Activated T-helper 2 cell treated with anti-CD3 and anti-CD28 coated beads, Interferon-gamma antibody, Interleukin-2, Interleukin-4, amounts not matched to agents 10 μg/mL and 5 μg/mL and 100 μg/mL, durations not matched to agents 14 hours and 24 hours and 36 hours (primary cell): Measurements from ENCODE around the gene KDM4B. TPM values are rescaled to one million over a fixed set of nuclear protein-coding genes. Genes with fewer than 3 reads are reported as not detected.

Experiments used
- DNase-seq: peaks from one replicate; pipeline ENCODE4 v3.0.0; 2021; ENCODE audit warnings: low spot score
- H3K27ac Mint-ChIP-seq: one replicate; pipeline ENCODE4 v1.8.0; 2021; ENCODE audit warnings: mixed read lengths
- H3K27me3 Mint-ChIP-seq: one replicate; pipeline ENCODE4 v1.8.0; 2021; ENCODE audit warnings: low read depth, mixed read lengths
- H3K36me3 Mint-ChIP-seq: one replicate; pipeline ENCODE4 v1.8.0; 2021; ENCODE audit warnings: low read depth, mixed read lengths
- H3K4me1 Mint-ChIP-seq: one replicate; pipeline ENCODE4 v1.8.0; 2021; ENCODE audit warnings: low read depth, mixed read lengths
- H3K4me3 Mint-ChIP-seq: one replicate; pipeline ENCODE4 v1.8.0; 2021; ENCODE audit warnings: low read depth, mild to moderate bottlenecking, moderate library complexity, mixed read lengths
- H3K9me3 Mint-ChIP-seq: one replicate; pipeline ENCODE4 v1.8.0; 2021; ENCODE audit warnings: mixed read lengths
- intact Hi-C: fragments of 100-400 bp; cut with micrococcal nuclease; formaldehyde crosslinking; loops from one replicate; pipeline ENCODE4 v1.15.1; 2023
- total RNA-seq: library from RNA; stranded (reverse); gene quantifications from 2 replicates; pipeline ENCODE4 v1.2.3, GENCODE V29; 2022

Gene KDM4B
- total RNA-seq, 1 donor from 2014 or later, result 51.7 TPM

GRCh38 chr19:5070930-5071329 lies 102.0 kb downstream of the KDM4B start:
- intact Hi-C loops, result no loop called here
- no peaks in the 10 kb centered on the region for H3K9me3 Mint-ChIP-seq
- H3K4me3 Mint-ChIP-seq, result no peak overlapping the region
- H3K36me3 Mint-ChIP-seq, result peaks cover 4% of the 10 kb centered on the region
- H3K27ac Mint-ChIP-seq, result no peak overlapping the region
- H3K27me3 Mint-ChIP-seq, result no peaks in the 10 kb centered on the region
- no peak for DNase-seq
- H3K4me1 Mint-ChIP-seq, result no peaks in the 10 kb centered on the region

- H3K9me3 Mint-ChIP-seq, result no peaks in the 10 kb centered on the region
- H3K27me3 Mint-ChIP-seq, result no peaks in the 10 kb centered on the region
These were observed 102.7 kb downstream of the KDM4B start for GRCh38 chr19:5071579-5071978.

GRCh38 chr19:5072115-5072514 lies 103.2 kb downstream of the KDM4B start:
- Mint-ChIP-seq H3K4me3 (no peak overlapping the region), H3K27me3 (no peaks in the 10 kb centered on the region), H3K4me1 (no peaks in the 10 kb centered on the region), H3K9me3 (no peaks in the 10 kb centered on the region), H3K36me3 (no peaks in the 10 kb centered on the region), H3K27ac (no peak overlapping the region)
- intact Hi-C loops, result no loop called here
- DNase-seq, result no peak

More at GRCh38 chr19:5071579-5071978, 102.7 kb downstream of the KDM4B start:
- intact Hi-C loops, result no loop called here
- Mint-ChIP-seq H3K27ac (no peak overlapping the region), H3K36me3 (no peaks in the 10 kb centered on the region), H3K4me3 (no peak overlapping the region), H3K4me1 (no peaks in the 10 kb centered on the region)
- DNase-seq, result no peak

- Mint-ChIP-seq H3K4me3 (no peak overlapping the region), H3K4me1 (no peaks in the 10 kb centered on the region), H3K9me3 (no peaks in the 10 kb centered on the region), H3K36me3 (no peaks in the 10 kb centered on the region), H3K27ac (no peak overlapping the region), H3K27me3 (no peaks in the 10 kb centered on the region)
- DNase-seq, result no peak
- intact Hi-C loops, result no loop called here
These were observed 104.4 kb downstream of the KDM4B start for GRCh38 chr19:5073153-5073844.

- Mint-ChIP-seq H3K9me3 (no peaks in the 10 kb centered on the region), H3K27me3 (no peaks in the 10 kb centered on the region), H3K4me3 (no peak overlapping the region)
These were observed 105.5 kb downstream of the KDM4B start for GRCh38 chr19:5074407-5074806.

GRCh38 chr19:5074830-5075394 lies 106.0 kb downstream of the KDM4B start:
- H3K4me3 Mint-ChIP-seq, result no peak overlapping the region
- no peaks in the 10 kb centered on the region for H3K9me3 Mint-ChIP-seq
- peaks cover 6% of the 10 kb centered on the region for H3K36me3 Mint-ChIP-seq
- H3K27me3 Mint-ChIP-seq, result no peaks in the 10 kb centered on the region
- no peaks in the 10 kb centered on the region for H3K4me1 Mint-ChIP-seq
- DNase-seq, result no peak
- H3K27ac Mint-ChIP-seq, result no peak overlapping the region
- intact Hi-C loops, result no loop called here

More at GRCh38 chr19:5074407-5074806, 105.5 kb downstream of the KDM4B start:
- H3K4me1 Mint-ChIP-seq, result no peaks in the 10 kb centered on the region
- peaks cover 2% of the 10 kb centered on the region for H3K36me3 Mint-ChIP-seq
- no peak for DNase-seq
- no peak overlapping the region for H3K27ac Mint-ChIP-seq
- intact Hi-C loops, result no loop called here

GRCh38 chr19:5075597-5075996 lies 106.7 kb downstream of the KDM4B start:
- Mint-ChIP-seq H3K9me3 (no peaks in the 10 kb centered on the region), H3K27ac (no peak overlapping the region), H3K4me3 (no peak overlapping the region), H3K27me3 (no peaks in the 10 kb centered on the region), H3K36me3 (peaks cover 13% of the 10 kb centered on the region), H3K4me1 (no peaks in the 10 kb centered on the region)
- intact Hi-C loops, result no loop called here
- DNase-seq, result no peak

- Mint-ChIP-seq H3K27me3 (no peaks in the 10 kb centered on the region), H3K27ac (no peak overlapping the region), H3K9me3 (no peaks in the 10 kb centered on the region), H3K4me3 (no peak overlapping the region), H3K36me3 (peaks cover 23% of the 10 kb centered on the region), H3K4me1 (no peaks in the 10 kb centered on the region)
- intact Hi-C loops, result no loop called here
- DNase-seq, result no peak
These were observed 107.7 kb downstream of the KDM4B start for GRCh38 chr19:5076440-5077208.

- DNase-seq, result no peak
- Mint-ChIP-seq H3K27ac (no peak overlapping the region), H3K4me3 (no peak overlapping the region), H3K27me3 (no peaks in the 10 kb centered on the region), H3K4me1 (no peaks in the 10 kb centered on the region), H3K36me3 (peaks cover 23% of the 10 kb centered on the region), H3K9me3 (no peaks in the 10 kb centered on the region)
- intact Hi-C loops, result no loop called here
These were observed 108.2 kb downstream of the KDM4B start for GRCh38 chr19:5077209-5077515.

GRCh38 chr19:5078182-5078581 lies 109.3 kb downstream of the KDM4B start:
- Mint-ChIP-seq H3K9me3 (no peaks in the 10 kb centered on the region), H3K4me3 (no peak overlapping the region), H3K36me3 (peaks cover 26% of the 10 kb centered on the region), H3K4me1 (no peaks in the 10 kb centered on the region), H3K27me3 (no peaks in the 10 kb centered on the region), H3K27ac (no peak overlapping the region)
- intact Hi-C loops, result no loop called here
- DNase-seq, result no peak

- no peaks in the 10 kb centered on the region for H3K4me1 Mint-ChIP-seq
- no peak for DNase-seq
- intact Hi-C loops, result no loop called here
- no peak overlapping the region for H3K27ac Mint-ChIP-seq
- no peak overlapping the region for H3K4me3 Mint-ChIP-seq
- H3K9me3 Mint-ChIP-seq, result no peaks in the 10 kb centered on the region
- no peaks in the 10 kb centered on the region for H3K27me3 Mint-ChIP-seq
- peaks cover 26% of the 10 kb centered on the region for H3K36me3 Mint-ChIP-seq
These were observed 109.8 kb downstream of the KDM4B start for GRCh38 chr19:5078666-5079065.

- Mint-ChIP-seq H3K27me3 (no peaks in the 10 kb centered on the region), H3K36me3 (peaks cover 26% of the 10 kb centered on the region), H3K27ac (no peak overlapping the region), H3K4me3 (no peak overlapping the region), H3K9me3 (no peaks in the 10 kb centered on the region), H3K4me1 (no peaks in the 10 kb centered on the region)
- intact Hi-C loops, result no loop called here
- DNase-seq, result no peak
These were observed 110.3 kb downstream of the KDM4B start for GRCh38 chr19:5079071-5079774.
